GM18868 (cell line): ENCODE data around the gene NOC3L.

ENCODE experiments used
- ATAC-seq: cut with Tn5 transposase; IDR thresholded peaks from one replicate; pipeline ENCODE4 v1.9.1; 2021; ENCODE audit warnings: mild to moderate bottlenecking, moderate library complexity; ENCODE audit not compliant: unreplicated experiment

NOC3L gene

DNA sequence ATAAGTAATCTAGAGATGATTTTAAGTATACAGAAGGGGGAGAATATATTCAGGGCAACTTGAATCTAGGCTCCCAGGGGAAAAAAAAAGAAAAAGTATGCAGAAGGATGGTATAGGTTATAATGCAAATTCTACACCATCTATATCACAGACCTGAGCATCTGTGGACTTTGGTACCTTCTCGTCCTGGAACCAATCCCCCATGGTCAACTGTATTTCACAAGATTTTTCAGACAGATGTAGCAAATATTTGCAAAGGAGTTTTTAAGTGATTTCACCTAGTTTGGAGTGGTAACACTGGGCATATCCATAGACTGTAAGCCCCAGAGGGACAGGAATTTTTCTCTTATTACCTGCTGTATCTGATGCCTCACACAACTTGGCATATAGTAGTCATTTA, 58.8 kb downstream of the NOC3L start:
- no peak for ATAC-seq

DNA sequence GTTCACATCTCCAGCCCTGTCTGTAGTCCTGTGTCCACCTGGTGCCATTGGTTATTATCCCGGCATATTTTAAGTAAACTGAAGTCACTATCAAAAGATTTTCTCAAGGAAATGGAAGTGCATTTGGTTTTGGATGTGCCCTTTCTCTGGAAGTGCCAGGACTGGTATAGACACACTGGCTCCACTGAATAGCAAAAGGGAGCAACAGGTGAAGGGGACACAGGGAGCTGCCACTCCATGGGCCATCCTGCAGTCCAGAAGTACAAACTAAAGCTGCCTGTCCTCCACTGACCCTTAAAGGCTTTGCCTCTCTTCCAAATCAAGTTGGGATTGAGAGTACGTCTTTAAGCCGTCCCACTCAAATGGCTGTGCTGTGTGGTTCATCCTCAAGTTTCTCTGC, 62.7 kb downstream of the NOC3L start:
- ATAC-seq = no peak

DNA sequence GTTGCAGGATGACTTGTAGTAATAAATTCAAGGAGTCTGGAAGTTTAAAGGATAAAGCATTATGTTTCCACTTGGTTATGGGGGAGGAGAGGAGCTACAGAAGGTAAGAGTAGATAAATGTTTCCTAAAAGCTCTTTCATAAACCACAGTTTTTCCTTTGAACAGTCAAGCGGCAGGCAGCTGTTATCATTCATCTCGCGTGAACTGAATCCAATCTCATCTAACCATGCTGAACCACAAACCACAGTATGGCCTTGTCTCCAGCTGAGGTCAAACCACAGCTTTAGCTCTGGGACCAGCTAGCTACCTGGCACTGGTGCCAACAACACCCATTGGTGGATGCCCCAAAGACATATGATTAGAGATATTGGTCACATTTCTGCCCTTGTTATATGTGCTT, 63.3 kb downstream of the NOC3L start:
- ATAC-seq = peak; percentile 54

DNA sequence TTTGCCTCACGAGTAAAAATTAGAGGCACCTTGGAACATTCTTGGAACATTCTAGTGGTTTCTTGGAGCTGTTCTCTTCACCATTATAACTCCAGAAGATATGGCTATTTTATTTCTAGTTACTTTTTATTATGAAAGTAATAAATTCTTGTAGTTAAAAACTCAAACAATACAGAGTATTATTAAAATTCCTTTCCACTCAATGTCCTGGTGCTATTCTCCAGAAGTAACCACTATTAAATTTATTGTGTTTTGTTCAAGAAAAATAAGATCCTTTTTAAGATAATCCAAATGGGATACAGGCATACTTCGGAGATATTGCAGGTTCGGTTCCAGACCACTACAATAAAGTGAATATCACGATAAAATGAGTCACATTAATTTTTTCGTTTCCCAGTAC, 68.6 kb downstream of the NOC3L start:
- ATAC-seq = no peak

DNA sequence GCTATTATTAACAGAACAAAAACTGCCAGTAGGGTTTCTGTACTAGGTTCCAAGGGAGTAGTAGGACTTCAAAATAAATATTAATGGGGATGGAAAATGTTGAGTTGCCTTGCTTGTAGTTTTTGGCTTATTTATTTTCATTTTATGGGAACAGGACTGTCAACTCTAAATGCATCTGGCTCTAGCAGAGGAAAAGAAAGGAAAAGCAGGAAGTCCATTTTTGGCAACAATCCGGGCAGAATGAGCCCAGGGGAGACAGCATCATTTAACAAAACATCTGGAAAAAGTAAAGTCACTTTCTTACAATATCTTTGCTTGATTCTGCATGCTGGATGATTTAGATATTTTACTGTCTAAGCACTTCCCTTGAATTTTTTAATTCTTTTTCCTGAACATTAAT, 69.4 kb downstream of the NOC3L start:
- no peak for ATAC-seq

DNA sequence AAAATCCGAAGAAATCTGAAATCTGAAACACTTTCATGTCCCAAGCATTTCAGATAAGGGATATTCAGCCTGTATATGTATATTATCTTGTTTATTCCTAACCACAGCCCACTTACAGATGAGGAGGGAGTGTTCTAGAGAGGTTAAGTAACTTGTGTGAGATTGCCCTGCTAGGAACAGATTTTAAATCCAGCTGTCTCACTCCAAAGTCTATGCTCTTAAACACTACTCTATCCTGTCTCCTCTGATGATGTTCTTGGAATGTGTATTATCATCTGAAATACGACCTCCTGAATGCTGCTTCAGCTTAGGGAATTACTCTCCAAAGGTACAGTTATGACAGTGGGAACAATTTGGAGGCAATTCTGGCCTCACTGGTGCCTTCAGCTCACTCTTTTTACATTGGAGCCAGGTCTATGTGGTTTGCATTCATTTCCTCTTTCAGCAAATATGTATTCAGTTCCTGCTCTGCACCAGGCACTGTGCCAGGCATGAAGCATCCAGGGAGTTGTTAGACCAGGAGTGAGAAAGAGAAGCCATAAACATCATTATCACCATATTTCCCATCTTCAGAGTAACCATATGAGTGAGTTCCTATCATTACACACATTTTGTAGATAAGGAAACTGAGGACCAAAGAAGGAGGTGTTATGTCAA, 70.2 kb downstream of the NOC3L start:
- ATAC-seq = no peak

DNA sequence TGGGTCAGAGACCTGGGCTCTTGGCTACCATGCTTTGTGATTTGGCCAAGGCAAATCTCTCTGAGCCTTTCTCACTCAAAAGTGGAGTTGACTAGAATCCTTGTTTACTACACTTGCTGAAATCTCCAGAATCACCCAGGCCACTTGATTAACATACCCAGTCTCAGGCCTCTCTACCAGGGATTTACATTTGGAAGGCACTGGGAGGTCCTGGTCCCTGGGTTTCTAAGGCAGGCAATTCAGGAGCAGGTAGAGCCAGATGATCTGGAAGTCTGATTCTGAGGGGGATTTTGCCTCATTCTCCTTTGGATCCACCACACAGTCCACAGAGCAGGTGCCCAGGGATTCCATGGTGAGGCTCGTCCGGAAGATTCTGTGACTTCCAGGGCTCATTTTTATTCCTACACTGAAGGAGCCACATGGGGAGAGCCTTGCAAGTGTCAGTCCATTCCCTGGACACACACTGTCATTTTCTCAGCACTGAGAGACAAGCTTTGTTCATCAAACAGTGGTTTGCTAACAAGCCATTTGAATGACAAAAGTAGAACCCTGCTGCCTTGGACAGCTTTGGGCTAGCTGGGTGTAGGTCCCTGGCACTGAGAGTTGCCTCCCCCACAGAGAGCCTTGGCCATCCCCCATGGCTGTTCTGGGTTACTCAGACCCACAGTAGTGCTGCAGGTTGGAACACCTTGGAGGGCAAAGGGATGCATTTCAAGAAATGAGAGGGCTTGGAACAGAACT, 74.2 kb downstream of the NOC3L start:
- no peak for ATAC-seq

DNA sequence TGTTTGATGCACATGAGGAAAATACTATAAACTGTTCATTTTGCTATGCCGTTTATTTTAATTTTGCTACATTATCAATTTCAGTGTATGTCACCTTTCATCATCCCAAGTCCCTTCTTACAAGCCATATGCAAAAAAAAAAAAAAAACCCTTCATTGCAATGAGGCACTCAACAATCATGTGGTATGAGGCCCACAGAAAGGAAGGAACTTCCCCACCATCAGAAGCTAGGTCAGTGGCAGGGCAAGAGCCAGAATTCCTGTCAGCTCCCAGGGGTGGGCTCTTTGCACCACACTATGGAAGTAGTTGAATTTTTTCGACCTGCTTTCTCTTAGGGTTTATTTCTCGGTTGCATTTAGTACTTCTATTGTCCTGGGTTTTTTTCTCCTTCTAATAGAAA, 75.4 kb downstream of the NOC3L start:
- ATAC-seq = no peak

DNA sequence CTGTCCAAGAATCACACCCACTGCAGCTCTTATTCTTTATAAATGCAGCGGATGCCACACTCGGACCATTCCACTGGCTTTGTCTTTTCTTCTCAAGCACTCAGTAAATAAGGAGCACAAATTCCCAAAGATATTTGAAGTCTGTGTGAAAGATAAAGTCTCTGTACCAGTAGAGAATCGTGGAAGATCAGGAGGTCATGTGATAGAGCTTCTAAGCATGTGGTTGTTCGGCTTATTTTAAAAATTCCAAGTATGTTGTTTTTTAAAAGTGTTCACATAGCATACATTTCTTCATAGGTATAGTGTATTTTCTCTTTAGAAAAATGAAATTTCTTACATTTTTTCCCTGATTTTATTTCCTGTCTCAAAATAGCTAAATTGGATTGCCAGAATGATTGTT, 75.8 kb downstream of the NOC3L start:
- no peak for ATAC-seq

DNA sequence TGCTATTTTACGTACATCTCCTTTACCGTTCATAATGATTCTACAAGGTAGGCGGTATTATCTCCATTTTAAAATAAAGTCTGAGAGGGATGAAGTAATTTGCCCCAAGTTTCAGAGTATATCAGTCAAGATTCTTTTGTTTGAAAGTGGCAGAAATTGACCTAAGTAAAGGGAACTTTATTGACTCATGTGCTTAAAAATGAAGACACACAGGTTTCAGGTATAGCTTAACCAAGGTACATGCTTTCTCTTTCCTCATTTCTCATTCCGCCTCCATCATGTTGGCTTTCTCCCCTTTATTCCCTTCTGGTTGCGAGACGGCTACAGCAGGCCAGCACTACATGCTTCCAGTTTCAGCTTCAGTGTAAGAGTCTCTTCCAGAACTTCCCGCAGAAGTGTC, 77.5 kb downstream of the NOC3L start:
- ATAC-seq = no peak
